VCaP (cell line): Measurements from ENCODE around the gene DIPK1A.

Experiments used
- H3K27ac ChIP-seq: fragments of 450-650 bp; 2 replicates; pipeline ENCODE4 v1.5.1; 2017
- TF ChIP-seq, protein P1 (sequence below): fragments of 450-650 bp; conservative IDR thresholded peaks from 2 replicates; pipeline ENCODE4 v1.5.1; 2017; ENCODE audit warnings: mild to moderate bottlenecking, moderate library complexity

The DIPK1A gene

DNA sequence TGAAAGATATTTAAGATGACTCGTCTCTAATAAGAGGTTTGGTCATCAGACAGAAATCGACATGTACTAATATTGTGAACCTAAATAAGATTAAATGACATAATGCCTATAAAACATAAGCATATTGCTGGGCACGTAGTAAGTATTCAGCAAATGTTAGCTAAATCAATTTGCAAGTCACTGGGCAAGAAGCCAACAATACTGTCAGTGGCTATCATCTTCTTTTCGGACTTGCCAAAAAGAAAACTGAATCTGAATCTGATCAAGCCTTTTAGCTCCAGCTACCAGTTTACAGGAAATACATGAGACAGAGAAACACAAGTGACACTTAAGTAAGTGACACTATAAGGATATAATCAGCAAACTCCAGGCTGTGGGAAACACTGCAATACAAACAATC, 83.5 kb downstream of the DIPK1A start:
- TF ChIP-seq, protein P1, sequence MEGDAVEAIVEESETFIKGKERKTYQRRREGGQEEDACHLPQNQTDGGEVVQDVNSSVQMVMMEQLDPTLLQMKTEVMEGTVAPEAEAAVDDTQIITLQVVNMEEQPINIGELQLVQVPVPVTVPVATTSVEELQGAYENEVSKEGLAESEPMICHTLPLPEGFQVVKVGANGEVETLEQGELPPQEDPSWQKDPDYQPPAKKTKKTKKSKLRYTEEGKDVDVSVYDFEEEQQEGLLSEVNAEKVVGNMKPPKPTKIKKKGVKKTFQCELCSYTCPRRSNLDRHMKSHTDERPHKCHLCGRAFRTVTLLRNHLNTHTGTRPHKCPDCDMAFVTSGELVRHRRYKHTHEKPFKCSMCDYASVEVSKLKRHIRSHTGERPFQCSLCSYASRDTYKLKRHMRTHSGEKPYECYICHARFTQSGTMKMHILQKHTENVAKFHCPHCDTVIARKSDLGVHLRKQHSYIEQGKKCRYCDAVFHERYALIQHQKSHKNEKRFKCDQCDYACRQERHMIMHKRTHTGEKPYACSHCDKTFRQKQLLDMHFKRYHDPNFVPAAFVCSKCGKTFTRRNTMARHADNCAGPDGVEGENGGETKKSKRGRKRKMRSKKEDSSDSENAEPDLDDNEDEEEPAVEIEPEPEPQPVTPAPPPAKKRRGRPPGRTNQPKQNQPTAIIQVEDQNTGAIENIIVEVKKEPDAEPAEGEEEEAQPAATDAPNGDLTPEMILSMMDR, result no peak
- peak overlapping the region; percentile 87 for H3K27ac ChIP-seq

DNA sequence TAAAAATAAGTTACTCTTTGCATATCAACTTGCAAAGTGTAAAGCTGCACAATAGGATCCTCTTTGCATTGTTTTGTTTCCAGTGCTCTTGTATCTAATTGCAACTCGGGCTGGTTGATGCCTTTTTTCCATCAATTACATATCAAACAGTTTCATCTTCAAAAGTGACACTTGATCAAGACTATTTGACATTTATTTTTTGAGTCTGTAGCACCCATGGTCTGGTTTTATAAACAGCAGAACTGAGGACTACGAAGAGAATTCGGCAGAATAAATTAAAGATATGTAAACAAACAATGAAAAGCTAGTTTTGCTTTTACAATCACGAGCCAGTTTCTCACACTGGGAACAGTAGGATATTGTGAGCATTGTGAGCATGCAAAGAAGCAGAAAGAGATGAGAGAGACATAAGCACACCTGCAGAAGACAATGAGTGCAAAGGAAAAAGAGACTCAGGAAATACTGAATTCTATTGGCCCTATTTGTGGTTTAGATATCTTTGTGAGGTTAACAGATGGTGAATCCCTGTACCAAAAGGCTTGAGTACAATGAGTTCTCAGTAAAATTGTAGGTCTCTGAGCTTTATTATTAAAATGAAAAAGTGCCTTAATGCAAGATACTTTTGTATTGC, 84.1 kb downstream of the DIPK1A start:
- TF ChIP-seq, protein P1, result no peak
- H3K27ac ChIP-seq, result peak overlapping the region; percentile 87

DNA sequence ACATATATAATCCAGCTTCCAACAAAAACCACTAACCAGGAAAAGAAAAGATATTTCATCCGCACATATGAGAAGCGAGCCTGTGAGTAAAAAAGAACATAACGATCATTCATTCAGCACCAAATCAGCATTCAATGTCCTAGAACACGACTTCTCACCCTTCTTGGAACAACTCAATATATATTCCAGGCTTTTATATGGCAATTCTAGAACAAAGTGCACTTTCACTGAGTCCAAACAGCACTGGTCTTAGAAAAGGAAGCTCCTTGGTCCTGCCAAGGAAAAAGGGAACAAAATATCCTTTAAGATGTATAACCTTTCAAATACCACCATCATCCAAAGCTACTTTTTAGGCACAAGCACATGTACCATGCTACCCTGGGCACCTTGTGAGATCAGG, 84.9 kb downstream of the DIPK1A start:
- TF ChIP-seq, protein P1, result no peak
- H3K27ac ChIP-seq, result peak overlapping the region; percentile 87

DNA sequence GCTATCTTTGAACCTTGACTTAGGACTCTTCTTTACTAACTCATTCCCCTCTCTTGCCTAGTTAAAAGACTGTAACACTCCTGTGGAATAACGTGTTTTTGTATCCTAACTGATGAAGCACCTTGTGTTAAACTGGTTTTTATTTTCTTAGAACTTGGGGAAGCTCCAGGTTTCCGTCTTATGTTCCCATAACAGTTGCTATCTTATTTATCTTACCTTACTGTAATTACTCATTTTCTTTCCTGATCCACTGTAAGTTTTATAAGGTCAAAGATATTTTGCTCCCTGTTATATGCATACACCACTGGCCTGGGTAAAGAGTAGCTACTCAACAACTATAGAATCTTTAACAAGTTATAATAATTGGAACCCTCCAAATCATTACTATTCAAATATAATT, 86.3 kb downstream of the DIPK1A start:
- peak overlapping the region; percentile 87 for H3K27ac ChIP-seq
- TF ChIP-seq, protein P1, result no peak

DNA sequence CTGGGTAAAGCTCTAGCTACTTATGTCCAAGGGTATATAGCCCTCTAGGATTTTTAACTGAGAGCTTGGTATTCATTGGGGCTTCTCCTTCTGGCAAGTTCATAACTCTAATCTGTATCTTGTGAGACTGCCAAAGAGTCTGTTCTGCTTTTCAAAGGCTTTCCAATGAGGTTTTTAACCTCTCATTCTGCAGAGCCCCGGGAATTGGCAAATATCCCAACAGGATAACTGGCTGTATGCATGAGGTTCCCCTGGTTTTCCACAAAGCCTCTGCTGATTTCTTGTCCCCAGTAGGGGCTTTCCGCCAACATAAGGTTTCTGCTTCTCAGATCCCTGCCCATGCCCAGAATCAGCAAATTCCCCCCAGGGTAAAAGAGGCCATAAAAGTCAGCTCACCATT, 88.5 kb downstream of the DIPK1A start:
- peak overlapping the region; percentile 87 for H3K27ac ChIP-seq
- TF ChIP-seq, protein P1, result no peak

DNA sequence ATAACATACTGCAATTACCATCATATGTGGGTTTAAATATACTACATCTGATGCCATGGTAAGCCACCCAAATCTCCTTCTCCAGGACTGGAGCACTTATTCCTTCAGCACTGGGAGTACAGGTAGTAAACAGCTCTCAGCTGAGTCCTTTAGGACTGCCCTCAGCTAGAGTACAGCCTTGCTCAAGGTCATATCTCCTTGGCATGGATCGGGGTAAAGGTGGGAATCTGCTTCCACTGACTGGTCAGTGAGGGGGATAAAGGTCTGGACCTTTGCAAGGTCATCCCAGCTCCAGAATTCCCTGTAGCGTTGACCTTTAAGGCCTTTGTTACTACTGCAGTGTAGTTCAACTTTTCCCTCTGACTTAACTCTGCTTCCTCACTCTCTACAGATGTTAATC, 90.7 kb downstream of the DIPK1A start:
- H3K27ac ChIP-seq, result no peak overlapping the region
- TF ChIP-seq, protein P1, result no peak

DNA sequence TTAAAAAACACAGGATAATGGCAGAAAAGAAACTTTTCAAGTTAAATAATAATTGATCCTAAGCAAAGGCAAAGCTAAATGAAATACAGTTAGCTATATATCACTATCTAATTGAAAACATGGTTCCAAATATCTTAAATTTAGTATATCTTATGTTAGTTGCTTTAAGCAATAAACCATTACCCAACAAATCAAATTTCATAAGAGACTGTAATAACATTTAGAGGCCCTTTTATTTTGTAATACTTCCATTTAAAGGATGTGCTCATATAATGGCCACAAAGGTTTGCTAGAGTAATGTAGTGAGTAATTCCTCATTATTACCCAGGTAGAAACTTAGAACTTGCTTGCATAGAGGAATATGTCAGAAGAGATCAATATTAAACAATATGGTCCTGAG, 97.1 kb downstream of the DIPK1A start:
- TF ChIP-seq, protein P1, result no peak
- H3K27ac ChIP-seq, result no peak overlapping the region
